ENCODE measurements around the gene TMEM45B.
"Not testable (repeated sequence)": the region's sequence is repeated elsewhere in the genome, so short reads cannot be mapped to it uniquely, and the experiment has no call there.

TMEM45B gene

DNA sequence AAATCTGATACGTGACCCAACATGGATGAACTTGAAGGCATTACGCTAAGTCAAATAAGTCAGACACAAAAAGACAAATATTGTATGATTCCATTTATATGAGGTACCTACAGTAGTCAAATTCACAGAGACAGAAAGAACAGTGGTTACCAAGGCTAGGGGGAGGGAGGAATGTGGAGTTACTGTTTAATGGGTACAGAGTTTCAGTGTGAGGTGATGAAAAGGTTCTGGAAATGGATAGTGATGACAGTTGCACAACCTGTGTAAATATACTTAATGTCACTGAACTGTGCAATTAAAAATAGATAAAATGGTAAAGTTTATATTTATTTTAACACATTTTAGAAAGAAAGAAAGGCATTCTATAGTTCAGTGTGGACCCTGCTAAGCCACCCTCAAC, 24.1 kb upstream of the TMEM45B start:
- no peak overlapping the region for H3K27ac ChIP-seq
- TF ChIP-seq, protein P1, sequence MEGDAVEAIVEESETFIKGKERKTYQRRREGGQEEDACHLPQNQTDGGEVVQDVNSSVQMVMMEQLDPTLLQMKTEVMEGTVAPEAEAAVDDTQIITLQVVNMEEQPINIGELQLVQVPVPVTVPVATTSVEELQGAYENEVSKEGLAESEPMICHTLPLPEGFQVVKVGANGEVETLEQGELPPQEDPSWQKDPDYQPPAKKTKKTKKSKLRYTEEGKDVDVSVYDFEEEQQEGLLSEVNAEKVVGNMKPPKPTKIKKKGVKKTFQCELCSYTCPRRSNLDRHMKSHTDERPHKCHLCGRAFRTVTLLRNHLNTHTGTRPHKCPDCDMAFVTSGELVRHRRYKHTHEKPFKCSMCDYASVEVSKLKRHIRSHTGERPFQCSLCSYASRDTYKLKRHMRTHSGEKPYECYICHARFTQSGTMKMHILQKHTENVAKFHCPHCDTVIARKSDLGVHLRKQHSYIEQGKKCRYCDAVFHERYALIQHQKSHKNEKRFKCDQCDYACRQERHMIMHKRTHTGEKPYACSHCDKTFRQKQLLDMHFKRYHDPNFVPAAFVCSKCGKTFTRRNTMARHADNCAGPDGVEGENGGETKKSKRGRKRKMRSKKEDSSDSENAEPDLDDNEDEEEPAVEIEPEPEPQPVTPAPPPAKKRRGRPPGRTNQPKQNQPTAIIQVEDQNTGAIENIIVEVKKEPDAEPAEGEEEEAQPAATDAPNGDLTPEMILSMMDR (conservative IDR thresholded peaks at IDR 0.05; ENCODE audit: low read depth): no peak
- DNase-seq (ENCODE audit: low spot score): no peak
- ChIA-PET POLR2A (ENCODE audit: low non-redundant PET) (no interaction called here), CTCF (no interaction called here)

DNA sequence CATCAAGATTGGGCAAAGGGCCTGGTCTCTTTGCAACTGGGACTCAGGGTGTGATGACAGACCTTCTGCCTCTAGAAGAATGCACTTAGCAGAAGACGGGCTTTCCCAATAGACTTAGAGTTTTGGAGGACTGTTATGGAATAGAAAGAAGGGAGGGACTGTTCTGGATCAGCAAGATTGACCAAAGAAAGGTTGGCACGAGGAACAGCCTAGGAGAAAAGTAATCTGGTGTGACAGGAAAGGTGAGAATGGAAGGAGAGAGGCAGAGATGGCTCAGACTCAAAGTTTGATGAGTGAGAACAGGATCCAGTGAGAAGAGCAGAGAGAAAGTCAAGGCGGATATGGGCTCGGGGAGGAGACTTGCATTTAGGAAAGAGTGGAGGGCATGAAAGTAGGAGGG, 23.0 kb upstream of the TMEM45B start:
- ChIA-PET POLR2A (ENCODE audit: low non-redundant PET) (no interaction called here), CTCF (no interaction called here)
- TF ChIP-seq, protein P1 (conservative IDR thresholded peaks at IDR 0.05; ENCODE audit: low read depth): no peak
- H3K27ac ChIP-seq: no peak overlapping the region
- DNase-seq (ENCODE audit: low spot score): no peak

DNA sequence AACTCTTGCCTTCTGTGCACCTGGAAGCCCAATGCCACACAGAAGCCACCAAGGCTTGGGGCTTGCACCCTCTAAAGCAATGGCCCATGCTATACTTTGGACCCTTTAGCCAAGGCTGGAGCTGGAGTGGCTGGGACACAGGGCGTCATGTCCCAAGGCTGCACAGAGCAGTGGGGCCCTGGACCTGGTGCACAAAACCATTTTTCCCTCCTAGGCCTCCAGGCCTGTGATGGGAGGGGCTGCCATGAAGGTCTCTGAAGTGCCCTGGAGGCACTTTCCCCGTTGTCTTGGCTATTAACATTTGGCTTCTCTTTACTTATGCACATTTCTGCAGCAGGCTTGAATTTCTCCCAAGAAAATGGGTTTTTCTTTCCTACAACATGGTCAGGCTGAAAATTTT, 20.6 kb upstream of the TMEM45B start:
- ChIA-PET CTCF (no interaction called here), POLR2A (ENCODE audit: low non-redundant PET) (no interaction called here)
- no peak for DNase-seq (ENCODE audit: low spot score)
- TF ChIP-seq, protein P1 (conservative IDR thresholded peaks at IDR 0.05; ENCODE audit: low read depth): no peak
- H3K27ac ChIP-seq: no peak overlapping the region

DNA sequence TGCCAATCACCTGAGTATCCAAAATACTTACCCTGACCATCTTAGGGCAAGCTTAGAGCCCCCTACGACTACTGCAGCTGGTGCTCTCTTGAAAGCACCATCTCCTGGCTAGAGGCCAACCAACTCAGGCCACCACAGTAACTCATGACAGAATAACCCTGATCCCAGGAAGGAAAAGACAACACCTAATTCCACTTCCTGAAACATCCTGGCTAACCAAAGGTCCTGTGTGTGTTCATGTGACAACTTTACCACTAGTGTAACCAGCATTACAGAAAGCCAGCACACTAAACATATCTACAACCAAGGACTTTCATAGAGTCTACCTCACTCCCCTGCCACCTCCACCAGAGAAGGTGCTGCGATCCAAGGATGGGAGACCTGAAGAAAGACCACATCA, 17.4 kb upstream of the TMEM45B start:
- ChIA-PET CTCF (no interaction called here), POLR2A (ENCODE audit: low non-redundant PET) (no interaction called here)
- TF ChIP-seq, protein P1 (conservative IDR thresholded peaks at IDR 0.05; ENCODE audit: low read depth): no peak
- no peak for DNase-seq (ENCODE audit: low spot score)
- H3K27ac ChIP-seq: no peak overlapping the region

DNA sequence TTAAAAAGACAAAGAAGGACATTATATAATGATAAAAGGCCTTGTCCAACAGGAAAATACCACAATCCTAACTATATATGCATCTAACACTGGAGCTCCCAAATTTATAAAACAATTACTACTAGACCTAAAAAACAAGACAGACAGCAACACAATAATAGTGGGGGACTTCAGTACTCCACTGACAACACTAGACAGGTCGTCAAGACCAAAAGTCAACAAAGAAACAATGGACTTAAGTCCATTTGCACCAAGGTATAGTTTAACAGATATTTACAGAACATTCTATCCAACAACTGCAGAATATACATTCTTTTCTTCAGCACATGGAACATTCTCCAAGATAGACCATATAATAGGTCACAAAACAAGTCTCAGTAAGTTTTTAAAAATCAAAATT, 15.5 kb upstream of the TMEM45B start:
- H3K27ac ChIP-seq; CTCF ChIA-PET; DNase-seq (ENCODE audit: low spot score): not testable (repeated sequence)
- POLR2A ChIA-PET (ENCODE audit: low non-redundant PET): interaction anchor here (0.6 kb wide), 1 partner anchor 16 kb away, joined by 4 read pairs; no protein-coding TSS in a partner anchor

DNA sequence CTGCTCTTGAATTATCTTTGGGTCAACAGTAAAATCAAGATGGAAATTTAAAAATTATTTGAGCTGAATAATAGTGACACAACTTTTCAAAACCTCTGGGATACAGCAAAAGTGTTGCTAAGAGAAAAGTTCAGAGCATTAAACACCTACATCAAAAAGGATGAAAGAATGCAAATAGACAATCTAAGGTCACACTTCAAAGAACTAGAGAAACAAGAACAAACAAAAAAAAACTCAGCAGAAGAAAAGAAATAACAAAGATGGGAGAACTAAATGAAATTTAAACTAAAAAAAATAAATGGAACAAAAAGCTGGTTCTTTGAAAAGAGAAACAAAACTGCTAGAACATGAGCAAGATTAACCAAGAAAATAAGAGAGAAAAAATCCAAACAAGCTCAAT, 15.0 kb upstream of the TMEM45B start:
- H3K27ac ChIP-seq: no peak overlapping the region
- CTCF ChIA-PET: interaction anchor here (0.6 kb wide), 1 partner anchor 762 kb away, joined by 3 read pairs; no protein-coding TSS in a partner anchor
- TF ChIP-seq, protein P1 (conservative IDR thresholded peaks at IDR 0.05; ENCODE audit: low read depth): no peak
- DNase-seq (ENCODE audit: low spot score): no peak
- POLR2A ChIA-PET (ENCODE audit: low non-redundant PET): no interaction called here

DNA sequence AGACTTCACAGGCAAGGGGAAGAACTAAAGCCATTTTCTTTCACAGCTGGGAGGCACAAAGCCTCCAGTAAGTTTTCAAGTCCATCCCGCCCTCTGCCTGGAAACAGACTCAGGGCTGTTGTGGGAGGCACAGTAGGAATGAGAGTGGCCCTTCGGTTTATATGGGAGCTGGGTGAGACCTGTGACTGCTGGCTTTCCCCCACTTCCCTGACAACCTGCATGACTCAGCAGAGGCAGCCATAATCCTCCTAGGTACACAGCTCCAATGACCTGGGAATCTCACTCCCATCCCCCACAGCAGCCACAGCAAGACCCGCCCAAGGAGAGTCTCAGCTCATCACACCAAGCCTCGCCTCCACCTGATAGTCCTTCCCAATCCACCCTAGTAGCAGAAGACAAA, 12.1 kb upstream of the TMEM45B start:
- no peak overlapping the region for H3K27ac ChIP-seq
- CTCF ChIA-PET: interaction anchor here (0.6 to 1.1 kb wide), 3 partner anchors 16 to 110 kb away, joined by 3 to 6 read pairs (median 4); no protein-coding TSS in a partner anchor

More for the DNA sequence above, 12.1 kb upstream of the TMEM45B start:
- DNase-seq (ENCODE audit: low spot score): no peak
- POLR2A ChIA-PET (ENCODE audit: low non-redundant PET): no interaction called here
- TF ChIP-seq, protein P1 (conservative IDR thresholded peaks at IDR 0.05; ENCODE audit: low read depth): no peak

Measured in RWPE1 (cell line).